SIG-M5 (cell line): ENCODE results near the gene ARHGAP28.
"Not testable (repeated sequence)": the region's sequence is repeated elsewhere in the genome, so short reads cannot be mapped to it uniquely, and the experiment has no call there.

Source experiments
- DNase-seq: peaks from one replicate; lab custom pipeline; 2025; lab: John Stamatoyannopoulos, UW

Gene ARHGAP28

DNA sequence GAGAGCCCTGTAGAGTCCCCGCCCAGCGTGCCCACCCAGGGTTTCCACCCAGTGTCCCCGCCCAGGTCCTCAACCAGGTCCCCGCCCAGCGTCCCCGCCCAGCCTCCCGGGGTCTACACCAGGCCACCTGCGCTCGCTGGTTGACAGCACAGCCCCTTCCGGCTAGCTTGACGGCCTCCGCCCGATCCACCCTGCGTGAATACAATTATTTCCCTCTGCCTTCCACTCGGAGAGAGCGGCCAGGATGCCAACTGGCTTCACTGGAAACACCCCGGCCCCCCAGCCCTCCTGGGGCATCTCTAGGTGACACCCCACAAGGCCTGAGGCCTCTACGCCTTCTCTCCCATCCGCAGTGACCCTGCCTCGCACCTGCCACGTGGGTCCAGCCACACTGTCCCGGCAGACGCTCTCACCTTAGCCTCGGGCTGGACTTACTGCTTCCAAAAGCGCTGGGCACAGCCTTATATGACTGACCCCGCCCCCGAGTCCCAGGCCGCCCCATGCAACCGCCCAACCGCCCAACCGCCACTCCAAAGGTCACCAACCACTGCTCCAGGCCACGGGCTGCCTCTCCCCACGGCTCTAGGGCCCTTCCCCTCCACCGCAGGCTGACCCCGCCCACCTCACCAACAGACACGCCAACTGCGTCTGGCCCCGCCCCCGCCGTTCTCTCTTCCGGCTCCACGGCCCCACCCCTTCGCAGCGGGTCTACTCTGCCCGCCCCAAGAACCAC is 200.0 kb downstream of the ARHGAP28 start:
- no peak for DNase-seq

DNA sequence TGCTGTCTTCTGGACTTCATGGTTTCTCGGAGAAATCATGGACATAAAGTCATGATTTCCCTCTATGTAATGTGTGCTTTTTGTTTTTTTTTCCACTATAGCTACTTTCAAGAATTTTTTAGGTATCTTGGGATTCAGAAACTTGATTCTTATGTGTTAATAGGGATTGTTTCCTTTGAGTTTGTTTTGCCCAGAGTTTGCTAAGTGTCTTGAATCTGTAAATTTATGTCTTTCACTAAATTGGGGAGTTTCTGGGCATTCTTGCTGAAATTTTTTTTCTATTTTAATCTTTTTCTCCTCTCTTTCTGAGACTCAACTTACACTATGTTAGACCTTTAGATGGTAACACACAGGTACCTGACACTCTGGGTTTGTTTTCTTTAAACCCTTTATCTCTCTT is 205.3 kb downstream of the ARHGAP28 start:
- DNase-seq: no peak

DNA sequence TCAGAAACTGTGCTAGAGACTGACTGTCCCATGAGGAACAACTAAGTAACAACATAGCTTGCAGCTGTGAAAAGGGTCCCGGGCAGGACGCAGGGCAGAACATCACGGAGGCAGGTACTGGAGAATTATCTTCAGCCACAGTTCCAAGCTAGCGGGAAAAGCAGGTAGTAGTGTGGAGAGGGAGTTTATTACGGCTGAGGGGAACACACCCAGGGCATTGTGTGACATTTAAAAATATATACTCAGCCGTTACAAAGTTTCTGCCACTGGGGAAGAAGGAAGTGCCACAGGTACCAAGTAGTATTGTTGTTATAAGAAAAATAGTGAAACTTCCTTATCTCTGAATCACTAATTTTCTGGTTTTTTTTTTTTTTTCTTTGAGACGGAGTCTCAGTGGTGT is 208.5 kb downstream of the ARHGAP28 start:
- no peak for DNase-seq

DNA sequence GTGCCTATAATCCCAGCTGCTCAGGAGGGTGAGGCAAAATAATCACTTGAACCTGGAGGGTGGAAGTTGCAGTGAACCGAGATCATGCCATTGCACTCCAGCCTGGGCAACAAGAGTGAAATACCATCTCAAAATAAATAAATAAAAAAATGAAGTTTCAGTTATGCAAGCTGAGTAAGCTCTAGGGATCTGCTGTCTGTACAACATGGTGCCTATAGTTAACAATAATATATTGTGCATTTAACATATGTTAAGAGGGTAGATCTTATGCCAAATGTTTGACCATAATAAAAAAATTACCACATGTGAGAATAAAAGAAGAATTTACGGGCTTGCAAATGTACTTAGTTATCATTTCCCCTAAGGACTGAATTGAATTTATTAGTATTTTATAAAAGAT is 208.9 kb downstream of the ARHGAP28 start:
- not testable (repeated sequence) for DNase-seq

DNA sequence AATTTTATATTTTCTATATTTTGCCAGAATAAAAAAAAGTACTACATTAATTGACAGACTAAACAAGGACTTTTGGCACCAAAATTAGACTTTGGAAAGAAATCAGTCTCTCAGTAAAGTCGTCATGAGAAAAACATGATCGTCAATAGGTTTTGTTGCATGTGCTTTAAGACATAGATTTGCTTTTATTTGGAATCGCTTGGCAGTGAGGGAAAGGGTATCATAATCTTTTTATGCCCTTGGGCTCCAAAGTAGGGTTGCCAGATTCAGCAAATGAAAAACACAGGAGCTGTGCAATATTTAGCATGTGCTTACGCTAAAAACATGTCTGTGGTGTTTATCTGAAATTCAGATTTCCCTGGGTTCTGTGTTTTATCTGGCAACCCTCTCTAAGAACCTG is 210.5 kb downstream of the ARHGAP28 start:
- DNase-seq: no peak

DNA sequence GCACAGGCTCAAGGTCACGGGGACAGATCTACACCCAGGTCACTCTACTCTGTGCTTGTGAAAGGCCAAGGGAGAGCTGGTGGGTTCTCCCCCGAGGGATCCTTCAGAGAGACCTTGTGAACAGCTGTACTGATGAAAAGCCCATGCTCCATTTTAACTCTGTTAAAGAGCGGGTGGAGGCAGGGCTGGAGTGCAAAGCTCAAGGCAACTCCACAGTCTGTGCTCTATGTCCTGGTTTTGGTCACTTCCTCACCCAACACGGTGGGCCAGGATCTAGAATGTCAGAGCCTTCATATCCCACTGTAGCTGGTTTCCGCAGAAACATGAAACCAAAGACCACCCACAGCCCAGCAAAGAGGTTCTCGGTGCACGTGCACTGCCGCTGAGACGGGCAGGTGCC is 210.9 kb downstream of the ARHGAP28 start:
- no peak for DNase-seq

DNA sequence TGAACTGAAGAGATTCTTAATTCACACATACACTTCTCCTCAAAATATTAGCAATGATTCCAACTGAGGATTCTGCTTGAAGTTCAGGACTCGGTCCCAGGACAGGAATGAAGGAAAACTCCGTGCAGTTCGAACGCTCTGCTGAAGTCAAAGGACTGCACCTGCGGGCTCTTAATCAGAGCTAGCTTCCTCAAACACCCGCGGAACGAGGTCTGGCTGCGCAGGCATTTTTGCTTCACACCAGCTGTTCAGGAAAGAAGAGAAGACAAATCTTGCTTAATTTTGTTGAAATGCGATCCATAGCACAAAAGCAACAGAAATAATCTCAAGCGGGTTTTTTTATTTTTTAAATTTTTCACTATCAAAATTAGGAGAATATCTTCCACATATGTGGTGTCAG is 212.5 kb downstream of the ARHGAP28 start:
- DNase-seq: no peak

DNA sequence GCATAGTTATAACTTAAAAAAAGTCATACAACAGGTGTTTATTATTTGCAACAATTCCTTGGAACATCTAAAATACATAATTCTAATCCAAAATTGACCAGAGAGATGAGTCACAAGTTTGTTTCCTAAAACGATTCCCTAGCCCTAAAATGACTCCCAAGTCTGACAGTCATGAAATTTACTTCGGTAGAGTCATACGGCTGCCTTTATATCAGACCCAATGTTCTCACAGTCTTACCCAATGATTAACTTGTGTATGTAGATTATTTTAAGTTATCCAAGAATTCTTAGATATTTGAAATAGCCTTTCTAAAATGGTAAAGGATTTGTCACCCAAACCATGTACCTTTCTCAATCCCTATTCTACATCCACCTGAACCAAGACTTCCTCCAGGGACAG is 213.2 kb downstream of the ARHGAP28 start:
- no peak for DNase-seq

DNA sequence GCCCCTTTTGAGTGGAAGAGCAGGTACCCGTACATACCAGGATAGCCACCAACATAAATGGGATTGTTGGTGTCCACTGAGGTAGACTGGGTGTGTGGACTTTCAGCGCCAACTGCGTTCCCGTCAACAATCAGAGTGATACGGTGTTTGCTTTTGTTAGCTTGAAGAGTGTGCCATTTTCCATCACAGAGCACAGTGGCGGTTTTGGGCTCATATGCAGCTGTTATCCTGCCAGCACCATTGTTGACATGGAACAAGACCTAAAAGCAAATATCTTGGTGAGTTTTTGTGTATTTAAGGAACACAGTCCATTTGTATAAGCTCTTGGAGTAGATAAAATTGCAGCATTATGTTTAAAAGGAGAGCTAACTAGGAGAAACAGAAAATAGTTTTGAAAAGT is 213.6 kb downstream of the ARHGAP28 start:
- DNase-seq: no peak

DNA sequence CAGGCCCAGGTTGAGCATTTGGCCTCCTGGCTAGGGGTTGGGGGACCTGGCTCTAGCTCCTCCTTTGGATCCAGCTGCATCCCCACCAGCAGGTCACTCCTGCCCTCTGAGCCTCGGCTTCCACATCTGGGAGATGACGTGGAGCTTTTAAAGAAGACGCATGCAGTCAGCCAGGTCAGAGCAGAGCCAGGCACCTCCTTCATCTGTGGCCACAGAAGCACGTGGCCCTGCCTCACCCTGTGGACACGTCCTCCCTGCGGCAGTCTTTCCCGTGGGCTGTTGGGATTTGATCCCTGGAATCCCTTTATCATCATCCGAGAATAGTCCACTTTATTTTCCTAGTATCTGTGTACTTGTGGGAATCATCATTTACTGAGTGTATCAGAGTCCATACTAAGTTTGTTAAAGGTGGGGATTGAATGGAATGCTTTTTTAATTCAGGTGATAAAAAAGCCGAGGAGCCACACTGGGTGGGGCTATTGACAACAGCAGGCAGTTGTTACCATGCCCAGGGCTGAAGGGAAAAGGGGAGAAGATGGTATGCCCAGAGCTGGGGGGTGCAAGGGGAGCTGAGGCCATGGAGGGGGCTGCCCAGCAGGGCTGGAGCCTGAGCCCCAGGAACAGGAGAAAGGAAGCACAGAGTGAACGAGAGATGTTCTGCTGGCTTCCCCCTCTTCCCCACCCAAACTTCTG is 218.0 kb downstream of the ARHGAP28 start:
- DNase-seq: no peak

DNA sequence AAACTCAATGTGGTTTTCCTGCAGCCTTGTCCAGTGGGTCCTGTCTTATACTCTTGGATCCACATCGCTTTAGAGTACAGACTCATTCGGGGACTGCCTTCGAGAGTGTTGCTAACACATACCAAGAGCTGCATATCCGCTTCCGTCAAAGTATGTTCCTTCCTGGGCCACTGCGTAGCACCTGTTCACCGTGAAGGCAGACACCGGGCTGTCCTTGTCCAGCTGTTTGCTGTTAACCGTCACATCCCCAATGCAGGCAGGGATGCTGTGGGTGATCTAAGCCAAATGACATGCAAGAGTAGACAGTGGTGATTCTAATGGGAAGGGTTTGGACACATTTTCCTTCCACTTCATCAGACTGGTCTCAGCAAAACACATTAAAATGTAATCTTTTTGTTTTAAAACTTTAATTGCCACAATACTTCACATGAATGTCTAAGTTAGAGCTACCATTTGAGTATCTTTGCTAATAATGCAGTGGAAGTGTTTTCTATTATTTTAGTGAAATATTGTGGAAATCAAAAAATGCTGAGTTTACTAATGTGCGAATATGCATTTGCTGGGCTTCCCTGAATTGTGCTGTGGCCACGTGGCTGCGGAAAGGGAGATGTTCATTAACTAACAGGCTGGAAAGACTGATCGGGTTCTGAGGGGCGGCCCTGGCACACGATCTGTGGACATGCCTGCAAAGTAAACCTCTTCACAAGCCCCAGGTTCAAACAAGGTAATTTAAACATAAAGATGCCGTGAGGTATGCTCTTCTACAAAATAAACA is 219.0 kb downstream of the ARHGAP28 start:
- DNase-seq: no peak

DNA sequence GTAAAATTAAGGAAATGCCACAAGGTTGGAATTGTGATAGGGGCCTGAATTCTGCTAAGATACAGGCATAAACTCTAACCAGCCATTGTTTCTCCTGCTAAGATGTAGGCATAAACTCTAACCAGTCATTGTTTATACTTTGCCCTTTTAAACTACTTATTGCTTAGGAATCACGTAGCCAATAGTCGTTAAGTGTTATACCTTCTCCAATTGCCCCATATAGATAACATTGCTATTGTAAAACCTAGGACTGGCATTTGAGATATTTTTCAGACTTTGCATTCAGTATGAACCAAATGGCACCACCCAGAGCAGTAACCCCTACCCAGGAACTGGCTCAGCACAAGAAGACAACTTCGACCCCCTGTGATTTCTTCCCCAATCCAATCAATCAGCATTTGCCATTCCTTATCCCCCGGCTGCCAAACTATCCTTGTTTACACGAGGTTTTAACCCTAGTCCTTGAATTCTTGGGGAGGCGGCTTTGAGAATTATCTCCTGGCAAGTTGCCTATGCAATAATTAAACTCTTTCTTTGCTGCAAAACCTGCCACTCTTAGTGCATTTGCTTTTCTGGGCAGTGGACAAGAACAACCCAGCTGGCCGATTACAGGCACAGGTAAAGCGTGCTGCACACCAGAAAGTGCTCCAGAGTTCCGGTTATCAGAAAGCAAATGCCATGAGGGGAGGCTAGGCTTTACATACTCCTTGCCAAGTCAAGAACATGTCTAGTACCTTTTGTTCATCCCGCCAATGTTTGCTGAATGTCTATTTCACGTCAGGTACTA is 220.5 kb downstream of the ARHGAP28 start:
- DNase-seq: no peak

DNA sequence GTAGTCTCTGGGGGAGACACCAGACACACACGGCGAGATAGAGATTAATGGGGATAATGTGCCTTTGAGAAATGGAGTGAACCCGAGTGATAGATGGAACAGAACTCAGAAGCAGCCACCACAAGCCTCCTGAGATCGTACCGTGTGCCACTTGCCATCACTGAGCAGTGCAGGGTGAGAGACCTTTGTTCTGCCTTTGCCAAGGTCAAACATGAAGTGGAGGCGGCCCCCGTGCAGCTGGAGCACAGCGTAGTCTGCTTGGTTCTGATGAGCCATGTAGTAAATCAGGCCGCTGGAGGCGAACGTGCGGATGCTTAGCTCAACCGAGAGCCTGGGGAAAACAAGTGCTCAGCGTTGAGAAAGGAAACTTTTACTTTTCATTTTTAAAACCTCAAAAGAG is 221.1 kb downstream of the ARHGAP28 start:
- no peak for DNase-seq

DNA sequence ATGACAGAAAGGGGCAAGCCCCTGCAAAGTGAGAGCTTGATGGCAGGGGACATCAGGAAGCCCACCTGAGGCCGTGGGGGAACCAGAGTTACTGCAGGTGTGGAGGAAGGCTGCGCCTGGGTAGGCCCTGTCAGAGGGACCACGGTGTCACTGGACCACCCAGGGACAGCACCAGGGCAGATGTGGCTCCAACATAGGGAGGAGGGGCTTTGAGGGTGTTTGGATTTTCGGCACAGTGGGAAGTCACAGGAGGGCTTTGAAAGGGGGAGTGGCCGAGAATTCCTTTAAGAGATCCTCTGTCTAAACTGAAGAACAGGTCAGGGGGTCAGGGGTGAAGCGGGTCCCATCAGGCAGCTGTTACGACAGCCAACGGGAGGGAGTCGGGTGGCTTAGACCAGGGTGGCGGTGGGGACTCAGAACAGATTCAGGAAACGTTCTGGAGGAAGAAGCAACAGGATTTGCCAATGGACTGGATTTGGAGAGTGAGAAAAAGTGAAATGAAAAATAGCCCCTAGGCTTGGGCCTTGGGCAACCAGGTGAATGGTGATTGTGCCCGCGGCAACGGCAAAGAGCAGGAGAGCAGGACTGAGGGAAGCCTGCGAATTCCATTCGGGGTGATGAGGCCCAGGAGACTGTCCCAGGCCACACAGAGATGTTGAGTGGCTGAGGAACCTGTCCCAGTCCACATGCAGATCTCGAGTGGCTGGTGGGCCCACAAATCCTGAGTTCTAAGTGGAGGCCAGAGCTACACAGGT is 222.0 kb downstream of the ARHGAP28 start:
- DNase-seq: no peak

DNA sequence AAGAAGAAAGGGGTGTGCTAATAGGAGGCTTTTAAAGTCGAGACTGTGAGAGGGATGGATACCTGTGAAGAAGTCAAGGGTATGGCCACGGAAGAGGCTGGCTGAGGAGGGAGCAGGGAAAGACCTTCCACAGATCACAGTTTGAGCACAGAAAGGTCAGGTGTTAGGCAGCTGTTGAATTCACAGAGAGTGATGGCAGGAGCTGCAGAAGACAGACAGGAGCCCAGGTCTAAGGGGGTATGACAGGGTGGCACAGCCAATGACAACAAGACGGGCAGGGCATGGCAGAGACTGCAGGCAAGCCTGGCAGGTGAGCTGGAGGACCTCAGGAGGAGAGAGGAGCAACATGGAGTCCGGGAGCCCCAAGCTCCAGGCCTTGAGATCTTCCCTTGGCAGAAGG is 225.0 kb downstream of the ARHGAP28 start:
- DNase-seq: no peak

DNA sequence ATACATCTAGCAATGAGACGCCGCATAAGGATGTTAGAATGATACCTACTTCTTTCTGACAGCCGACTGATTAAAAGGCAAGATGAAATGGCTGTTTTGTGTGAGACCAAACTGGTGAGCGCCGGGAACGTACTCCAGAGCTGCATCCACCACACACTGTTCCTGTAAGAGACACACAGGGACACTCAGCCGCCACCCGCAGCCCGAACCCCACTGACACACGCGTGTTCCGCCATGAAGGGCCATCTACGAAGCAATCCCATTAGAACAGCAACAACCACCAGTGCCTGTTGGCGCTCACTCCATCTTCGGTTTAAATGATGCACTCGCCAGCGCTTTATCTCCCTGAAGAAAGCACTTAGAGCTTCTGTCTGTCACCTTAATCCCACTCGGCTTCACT is 225.8 kb downstream of the ARHGAP28 start:
- DNase-seq: no peak

DNA sequence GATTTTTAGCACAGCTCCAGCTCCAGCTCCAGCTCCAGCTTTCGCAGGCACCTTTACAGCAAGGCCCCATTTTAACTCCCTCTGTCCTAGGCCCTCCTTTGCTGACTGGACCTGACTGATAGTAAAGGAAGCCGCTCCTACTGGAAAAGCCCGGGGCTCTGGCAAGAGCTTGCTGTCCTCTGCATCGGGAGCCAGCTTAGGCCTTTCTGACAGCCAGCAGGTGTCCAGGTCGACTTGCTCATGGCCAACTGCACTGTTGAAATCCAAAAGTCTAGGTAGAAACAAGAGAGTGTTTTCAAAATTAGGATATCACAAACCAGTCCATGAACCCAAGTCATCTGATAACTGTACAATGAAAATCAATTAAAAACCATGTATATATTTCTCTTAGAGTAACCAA is 227.0 kb downstream of the ARHGAP28 start:
- DNase-seq: no peak

DNA sequence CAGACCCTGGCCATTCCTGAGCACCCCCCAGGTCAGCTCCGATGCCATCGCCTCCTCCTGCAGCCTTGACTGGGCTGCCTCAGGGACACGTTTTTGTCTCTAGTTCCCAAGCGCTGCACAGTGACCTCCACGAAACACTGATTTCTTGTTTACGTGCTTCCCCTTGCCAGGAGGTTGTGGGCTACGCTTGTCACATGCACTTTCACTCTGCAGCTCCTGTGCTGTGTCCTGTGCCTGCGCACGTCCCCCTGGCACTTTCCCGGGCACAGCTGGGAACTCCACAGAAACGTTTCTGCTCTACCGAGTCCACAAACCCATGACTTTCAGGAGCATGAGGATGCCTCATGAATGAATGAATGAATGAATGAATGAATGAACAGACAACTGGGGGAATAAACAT is 227.5 kb downstream of the ARHGAP28 start:
- no peak for DNase-seq

DNA sequence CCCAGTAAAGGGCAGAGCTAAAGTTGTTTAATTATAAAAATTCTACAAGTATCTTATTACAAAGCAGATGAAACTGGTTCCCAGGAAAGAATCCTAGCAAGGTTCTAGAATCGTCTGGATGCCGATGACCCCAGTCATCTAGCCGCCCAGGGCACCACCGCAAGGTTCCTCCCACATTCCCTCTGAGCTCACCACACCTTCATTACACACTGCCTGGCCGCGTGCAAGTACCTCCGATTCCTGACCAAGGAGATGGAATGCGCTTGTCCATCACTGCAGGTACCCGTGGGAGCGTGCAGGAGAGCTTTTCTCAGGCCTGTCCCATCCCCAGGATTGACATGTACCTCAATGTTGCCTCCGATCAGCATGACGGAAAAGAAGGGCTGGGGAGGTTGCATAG is 229.6 kb downstream of the ARHGAP28 start:
- no peak for DNase-seq

DNA sequence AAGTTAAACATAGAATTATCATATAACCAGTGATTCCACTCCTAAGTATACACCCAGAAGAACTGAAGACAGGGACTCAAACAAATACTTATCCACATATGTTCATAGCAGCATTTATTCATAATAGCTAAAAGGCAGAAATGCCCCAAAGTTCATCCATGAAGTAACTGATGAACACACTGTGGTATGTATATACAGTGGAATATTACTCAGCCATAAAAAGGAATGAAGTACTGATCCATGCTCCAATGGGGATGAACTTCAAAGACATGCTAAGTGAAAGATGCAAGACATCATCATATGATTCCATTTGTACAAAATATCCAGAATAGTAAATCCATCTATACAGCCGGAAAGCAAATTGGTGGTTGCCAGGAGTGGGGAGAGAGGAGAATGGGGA is 230.6 kb downstream of the ARHGAP28 start:
- no peak for DNase-seq

DNA sequence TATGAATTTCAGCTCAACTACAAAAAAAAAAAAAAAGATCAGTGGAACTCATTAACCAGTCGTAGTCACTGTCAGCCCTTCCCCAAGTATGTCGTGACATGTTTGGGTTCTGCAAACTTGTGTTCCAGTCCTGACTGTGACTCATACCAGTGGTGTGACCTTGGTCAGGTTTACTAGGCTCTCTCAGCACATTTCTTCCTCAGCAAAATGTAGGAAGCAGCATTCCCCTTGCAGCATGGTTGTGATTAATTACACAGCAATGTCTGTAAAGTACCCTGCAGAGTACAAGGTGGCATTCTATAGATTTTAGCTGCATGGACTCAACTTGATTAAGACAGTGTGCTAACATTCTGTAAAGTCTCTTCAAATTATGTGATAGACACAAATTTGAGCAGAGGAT is 231.1 kb downstream of the ARHGAP28 start:
- no peak for DNase-seq

DNA sequence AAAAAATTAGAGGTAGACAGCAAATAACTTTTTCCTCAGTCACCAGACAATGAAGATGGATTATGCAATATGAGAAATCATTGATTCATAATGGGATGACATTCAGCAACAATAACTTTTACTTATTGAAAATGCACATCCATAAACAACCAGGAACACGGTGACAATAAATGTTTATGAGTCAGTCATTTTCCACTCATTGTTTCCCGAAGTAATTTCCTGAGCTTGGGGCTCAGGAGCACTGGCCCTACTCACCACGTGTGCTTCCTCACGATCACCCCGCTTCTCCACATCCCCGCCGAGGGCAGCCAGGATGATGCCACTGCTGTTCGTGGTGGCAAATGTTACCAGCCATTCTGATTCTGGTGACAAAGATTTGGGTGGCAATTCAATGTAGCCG is 231.8 kb downstream of the ARHGAP28 start:
- no peak for DNase-seq
